Activated T-helper 1 cell treated with anti-CD3 and anti-CD28 coated beads, Interleukin-2, amount 50 U/mL, for 16 hours (primary cell): ENCODE results near the gene COBL.
A peak's percentile ranks its signal among the peaks of the same experiment; 100 is the strongest.
"Not testable (repeated sequence)": the region's sequence is repeated elsewhere in the genome, so short reads cannot be mapped to it uniquely, and the experiment has no call there.

Source experiments
- DNase-seq, 2 donors: peaks; one replicate each; pipeline ENCODE4 v3.0.0-alpha.2; 2020; ENCODE audit warnings: low read depth in 1 of 2, low spot score in 1 of 2

The COBL gene

GRCh38 chr7:51210766-51211165 is 105.8 kb downstream of the COBL start:
- no peak for DNase-seq

- no peak for DNase-seq
These were observed 107.2 kb downstream of the COBL start for GRCh38 chr7:51209426-51209825.

- not testable (repeated sequence) for DNase-seq
These were observed 108.5 kb downstream of the COBL start for GRCh38 chr7:51208125-51208524.

- no peak for DNase-seq
These were observed 118.0 kb downstream of the COBL start for GRCh38 chr7:51198654-51199053.

- no peak for DNase-seq
These were observed 125.6 kb downstream of the COBL start for GRCh38 chr7:51190969-51191368.

- DNase-seq: no peak
These were observed 126.8 kb downstream of the COBL start for GRCh38 chr7:51189777-51190176.

GRCh38 chr7:51188987-51189386 is 127.6 kb downstream of the COBL start:
- no peak for DNase-seq

GRCh38 chr7:51187941-51188340 is 128.7 kb downstream of the COBL start:
- no peak for DNase-seq

GRCh38 chr7:51186531-51186930 is 130.1 kb downstream of the COBL start:
- DNase-seq: no peak

- no peak for DNase-seq
These were observed 133.9 kb downstream of the COBL start for GRCh38 chr7:51182636-51183166.

GRCh38 chr7:51180092-51180491 is 136.5 kb downstream of the COBL start:
- no peak for DNase-seq

GRCh38 chr7:51175992-51176388 is 140.6 kb downstream of the COBL start:
- no peak for DNase-seq

GRCh38 chr7:51175316-51175991 is 141.2 kb downstream of the COBL start:
- no peak for DNase-seq

GRCh38 chr7:51165337-51165736 is 151.3 kb downstream of the COBL start:
- DNase-seq: no peak

- DNase-seq: peak; percentile 23 to 42
These were observed 153.8 kb downstream of the COBL start for GRCh38 chr7:51162724-51163329.

GRCh38 chr7:51161937-51162336 is 154.7 kb downstream of the COBL start:
- no peak for DNase-seq

- DNase-seq: peak in 1 of 2 donors; percentile 22
These were observed 155.5 kb downstream of the COBL start for GRCh38 chr7:51160990-51161615.

GRCh38 chr7:51160411-51160810 is 156.2 kb downstream of the COBL start:
- no peak for DNase-seq

- DNase-seq: no peak
These were observed 157.7 kb downstream of the COBL start for GRCh38 chr7:51158742-51159445.

GRCh38 chr7:51158211-51158610 is 158.4 kb downstream of the COBL start:
- DNase-seq: no peak

- no peak for DNase-seq
These were observed 162.4 kb downstream of the COBL start for GRCh38 chr7:51154201-51154600.
